Colon (tissue), 2 donors: ENCODE results near the gene BCL11A.

Experiments
- FAIRE-seq: peaks from 2 replicates; lab custom pipeline; 2012; peaks lifted over from hg19 to GRCh38; lab: Jason Lieb, UNC
- donor health status: control.
- donor health status: control.

Gene BCL11A

GRCh38 chr2:60558536-60558935 is 5.1 kb upstream of the BCL11A start:
- FAIRE-seq = no peak

GRCh38 chr2:60557486-60557864 is 4.0 kb upstream of the BCL11A start:
- no peak for FAIRE-seq

GRCh38 chr2:60556576-60557485 is 3.4 kb upstream of the BCL11A start:
- FAIRE-seq = no peak

- FAIRE-seq = no peak
Observed at GRCh38 chr2:60556175-60556574, 2.7 kb upstream of the BCL11A start.

- no peak for FAIRE-seq
Observed at GRCh38 chr2:60555783-60556139, 2.3 kb upstream of the BCL11A start.

- FAIRE-seq = no peak
Observed at GRCh38 chr2:60555066-60555782, 1.8 kb upstream of the BCL11A start.

GRCh38 chr2:60554646-60555065 is 1.2 kb upstream of the BCL11A start:
- no peak for FAIRE-seq

- no peak for FAIRE-seq
Observed at GRCh38 chr2:60554074-60554645, 706 bp upstream of the BCL11A start.

GRCh38 chr2:60552851-60553494 is 481 bp downstream of the BCL11A start:
- no peak for FAIRE-seq

- FAIRE-seq = no peak
Observed at GRCh38 chr2:60552078-60552850, 1.2 kb downstream of the BCL11A start.

- FAIRE-seq = no peak
Observed at GRCh38 chr2:60551240-60552077, 2.0 kb downstream of the BCL11A start.

- FAIRE-seq = no peak
Observed at GRCh38 chr2:60550984-60551239, 2.5 kb downstream of the BCL11A start.

- no peak for FAIRE-seq
Observed at GRCh38 chr2:60550178-60550983, 3.1 kb downstream of the BCL11A start.

GRCh38 chr2:60549928-60550177 is 3.6 kb downstream of the BCL11A start:
- no peak for FAIRE-seq

- no peak for FAIRE-seq
Observed at GRCh38 chr2:60549238-60549927, 4.1 kb downstream of the BCL11A start.

- FAIRE-seq = no peak
Observed at GRCh38 chr2:60548845-60549237, 4.6 kb downstream of the BCL11A start.

GRCh38 chr2:60548311-60548710 is 5.1 kb downstream of the BCL11A start:
- peak; percentile 51 for FAIRE-seq

GRCh38 chr2:60547841-60548240 is 5.6 kb downstream of the BCL11A start:
- FAIRE-seq = no peak

- FAIRE-seq = no peak
Observed at GRCh38 chr2:60546756-60547420, 6.6 kb downstream of the BCL11A start.
